ENCODE measurements around the gene FTO.

Gene FTO

GRCh38 chr16:54128629-54129234, 424.8 kb downstream of the FTO start:
- H3K27ac ChIP-seq = no peak overlapping the region
- no peak for DNase-seq (ENCODE audit: low read depth, low spot score)

DNA sequence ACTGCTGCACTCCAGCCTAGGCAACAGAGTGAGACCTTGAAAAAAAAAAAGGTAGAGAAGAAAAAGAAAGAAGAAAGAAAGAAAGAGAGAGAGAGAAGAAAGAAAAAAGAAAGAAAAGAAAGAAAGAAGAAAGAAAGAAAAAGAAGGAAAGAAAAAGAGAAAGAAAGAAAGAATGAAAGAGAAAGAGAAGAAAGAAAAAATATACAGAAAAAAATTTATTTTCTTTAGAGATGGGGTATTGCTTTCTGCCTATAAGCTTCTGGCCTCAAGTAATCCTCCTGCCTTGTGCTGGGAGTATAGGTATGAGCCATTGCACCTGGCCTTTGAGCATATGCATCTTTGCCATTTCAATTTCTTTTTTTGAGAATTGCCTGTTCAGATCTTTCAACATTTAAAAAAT, 425.9 kb downstream of the FTO start:
- no peak overlapping the region for H3K27ac ChIP-seq
- no peak for DNase-seq (ENCODE audit: low read depth, low spot score)

- DNase-seq (ENCODE audit: low read depth, low spot score) = no peak
- peak overlapping the region; percentile 72 for H3K27ac ChIP-seq
These were observed 431.7 kb downstream of the FTO start for GRCh38 chr16:54135361-54136275.

GRCh38 chr16:54136276-54136625, 432.3 kb downstream of the FTO start:
- DNase-seq (ENCODE audit: low read depth, low spot score) = peak; percentile 10
- H3K27ac ChIP-seq = peak overlapping the region; percentile 72

DNA sequence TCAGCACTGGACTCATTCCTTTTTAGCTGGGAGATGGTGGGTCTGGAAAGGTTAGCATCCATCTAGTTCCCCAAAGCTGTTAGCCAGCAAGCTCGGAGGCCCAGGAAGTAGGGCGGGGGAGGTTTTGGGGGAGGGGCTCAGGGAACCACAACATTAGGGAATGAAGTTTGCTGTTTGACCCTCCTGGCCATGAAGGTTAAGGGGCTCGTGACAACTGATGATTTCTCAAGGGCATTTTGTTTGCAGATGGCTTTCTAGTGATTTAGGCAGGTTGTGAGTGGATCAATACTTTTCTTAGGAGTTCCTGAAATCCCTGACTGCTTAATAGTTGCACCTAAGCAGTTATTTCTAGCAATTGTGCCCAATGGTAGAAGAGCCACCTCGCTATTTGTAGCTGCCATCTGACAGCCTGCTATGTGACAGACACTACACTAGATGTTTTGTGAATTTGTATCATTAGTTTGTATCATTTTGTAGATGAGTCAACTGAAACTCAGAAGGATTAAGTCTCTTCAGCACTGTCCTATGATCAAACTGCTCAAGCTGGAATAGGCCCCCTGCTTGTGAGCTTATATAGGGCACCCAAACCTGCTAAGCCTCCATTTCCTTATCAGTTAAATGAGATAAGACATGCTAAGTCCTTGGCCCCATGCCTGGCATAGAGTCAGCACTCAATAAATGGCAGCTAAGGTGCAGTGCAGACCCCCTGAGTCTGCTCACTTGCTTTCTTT, 436.3 kb downstream of the FTO start:
- no peak overlapping the region for H3K27ac ChIP-seq
- no peak for DNase-seq (ENCODE audit: low read depth, low spot score)

DNA sequence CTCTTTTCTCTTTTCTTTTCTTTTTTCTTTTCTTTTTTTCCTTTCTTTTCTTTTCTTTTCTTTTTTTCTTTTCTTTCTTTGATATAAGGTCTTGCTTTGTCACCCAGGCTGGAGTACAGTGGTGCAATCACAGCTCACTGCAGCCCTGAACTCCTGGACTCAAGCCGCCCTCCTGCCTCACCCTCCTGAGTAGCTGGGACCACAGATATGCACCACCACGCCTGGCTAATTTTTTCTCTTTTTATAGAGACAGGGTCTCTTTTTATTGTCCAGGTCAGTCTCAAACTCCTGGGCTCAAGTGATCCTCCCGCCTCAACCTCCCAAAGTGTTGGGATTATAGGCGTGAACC, 436.8 kb downstream of the FTO start:
- H3K27ac ChIP-seq = no peak overlapping the region
- DNase-seq (ENCODE audit: low read depth, low spot score) = no peak

- no peak overlapping the region for H3K27ac ChIP-seq
- DNase-seq (ENCODE audit: low read depth, low spot score) = no peak
These were observed 438.8 kb downstream of the FTO start for GRCh38 chr16:54142787-54143186.

DNA sequence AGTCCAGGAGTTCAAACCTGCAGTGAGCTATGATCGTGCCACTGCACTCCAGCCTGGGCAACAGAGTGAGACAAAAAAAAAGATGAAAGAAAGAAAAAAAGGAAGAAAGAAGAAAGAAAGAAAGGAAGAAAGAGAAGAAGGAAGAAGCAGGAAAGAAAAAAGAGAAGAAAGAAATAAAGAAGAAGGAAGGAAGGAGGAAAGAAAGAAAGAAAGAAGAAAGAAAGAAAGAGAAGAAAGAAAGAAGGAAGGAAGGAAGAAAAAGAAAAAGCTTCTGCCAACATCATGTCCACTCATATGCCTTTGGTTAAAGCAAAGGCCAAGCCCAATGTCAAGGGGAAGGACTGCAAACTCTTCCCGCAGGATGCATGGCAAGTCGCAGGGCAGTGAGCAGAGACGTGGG, 439.5 kb downstream of the FTO start:
- DNase-seq (ENCODE audit: low read depth, low spot score) = no peak
- no peak overlapping the region for H3K27ac ChIP-seq

- DNase-seq (ENCODE audit: low read depth, low spot score) = no peak
- no peak overlapping the region for H3K27ac ChIP-seq
These were observed 440.1 kb downstream of the FTO start for GRCh38 chr16:54143934-54144571.

DNA sequence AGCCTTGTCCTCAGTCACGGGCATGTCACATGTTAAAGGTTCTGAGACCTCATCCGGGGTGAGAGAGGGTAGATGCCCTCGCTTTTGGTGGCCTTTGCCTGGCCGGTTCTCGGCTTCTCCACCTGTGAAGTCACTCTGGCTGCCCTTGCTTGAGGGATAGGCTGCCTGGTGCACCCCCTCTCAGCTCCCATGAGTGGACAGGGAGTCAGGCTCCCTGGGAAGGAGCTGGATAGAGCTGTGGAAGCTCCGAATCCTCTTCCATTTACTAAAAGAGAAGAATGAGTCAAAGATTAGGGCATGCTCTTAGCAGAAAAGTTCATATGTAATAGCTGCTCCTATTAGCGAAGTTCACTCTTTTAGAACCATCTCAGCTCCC, 440.6 kb downstream of the FTO start:
- no peak for DNase-seq (ENCODE audit: low read depth, low spot score)
- H3K27ac ChIP-seq = no peak overlapping the region

DNA sequence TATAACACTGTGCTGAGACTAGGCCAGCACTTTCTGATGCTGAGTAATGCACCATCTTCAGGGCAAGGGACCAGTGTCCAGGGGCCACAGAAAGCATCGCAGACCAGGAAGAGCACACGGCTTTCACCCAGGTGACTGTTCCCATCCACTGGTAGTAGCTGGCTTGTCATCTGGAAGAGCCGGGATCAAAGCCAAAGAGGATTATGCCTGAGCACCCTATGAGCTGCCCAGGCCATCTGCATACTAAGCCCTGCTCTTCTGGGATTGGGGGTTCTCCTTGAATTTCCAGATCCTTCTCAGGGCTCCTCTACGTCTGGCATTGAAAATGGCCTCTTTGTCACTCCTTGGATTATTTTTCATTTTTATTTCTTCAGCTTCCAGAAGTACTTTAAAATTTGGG, 441.9 kb downstream of the FTO start:
- DNase-seq (ENCODE audit: low read depth, low spot score) = no peak

DNA sequence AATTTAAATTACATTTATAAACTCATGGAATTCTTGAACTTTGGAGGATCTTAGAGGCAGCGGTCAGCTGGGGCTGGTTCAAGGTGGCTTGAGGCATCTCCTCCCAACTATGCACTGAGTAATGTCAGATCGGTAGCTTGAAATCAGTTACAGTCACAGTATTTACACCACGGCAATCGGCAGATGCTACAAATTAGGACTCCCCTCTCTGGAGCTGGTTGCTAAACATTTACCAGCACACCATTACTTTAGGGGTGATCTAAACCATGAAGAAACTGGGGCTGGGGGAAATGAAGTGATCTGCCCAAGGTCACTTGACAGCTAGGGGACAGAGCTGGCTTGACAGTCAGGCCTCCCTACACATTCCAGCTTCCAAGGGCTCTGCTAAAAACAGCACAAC, 445.0 kb downstream of the FTO start:
- DNase-seq (ENCODE audit: low read depth, low spot score) = no peak
- no peak overlapping the region for H3K27ac ChIP-seq

More for the DNA sequence above, 441.9 kb downstream of the FTO start:
- H3K27ac ChIP-seq = no peak overlapping the region

DNA sequence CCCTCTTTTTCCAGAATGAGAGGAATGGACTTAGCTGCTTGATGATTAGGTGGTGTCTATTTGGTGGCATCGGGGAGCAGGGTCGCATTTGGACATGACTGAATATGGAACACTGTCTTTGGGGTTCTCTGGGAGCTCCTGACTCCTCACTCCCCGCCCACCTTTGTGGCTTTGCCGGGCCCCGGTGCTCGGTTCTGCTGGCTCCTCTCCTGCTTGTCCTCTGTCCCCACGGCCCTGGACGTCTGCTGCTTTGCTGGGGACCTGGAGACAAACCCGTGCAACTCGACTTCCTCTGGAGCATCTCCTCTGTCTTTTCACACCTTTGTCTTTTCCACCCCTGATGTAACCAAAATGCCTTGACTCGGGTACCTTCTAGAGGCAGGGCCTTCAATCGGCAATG, 446.9 kb downstream of the FTO start:
- no peak overlapping the region for H3K27ac ChIP-seq
- no peak for DNase-seq (ENCODE audit: low read depth, low spot score)

DNA sequence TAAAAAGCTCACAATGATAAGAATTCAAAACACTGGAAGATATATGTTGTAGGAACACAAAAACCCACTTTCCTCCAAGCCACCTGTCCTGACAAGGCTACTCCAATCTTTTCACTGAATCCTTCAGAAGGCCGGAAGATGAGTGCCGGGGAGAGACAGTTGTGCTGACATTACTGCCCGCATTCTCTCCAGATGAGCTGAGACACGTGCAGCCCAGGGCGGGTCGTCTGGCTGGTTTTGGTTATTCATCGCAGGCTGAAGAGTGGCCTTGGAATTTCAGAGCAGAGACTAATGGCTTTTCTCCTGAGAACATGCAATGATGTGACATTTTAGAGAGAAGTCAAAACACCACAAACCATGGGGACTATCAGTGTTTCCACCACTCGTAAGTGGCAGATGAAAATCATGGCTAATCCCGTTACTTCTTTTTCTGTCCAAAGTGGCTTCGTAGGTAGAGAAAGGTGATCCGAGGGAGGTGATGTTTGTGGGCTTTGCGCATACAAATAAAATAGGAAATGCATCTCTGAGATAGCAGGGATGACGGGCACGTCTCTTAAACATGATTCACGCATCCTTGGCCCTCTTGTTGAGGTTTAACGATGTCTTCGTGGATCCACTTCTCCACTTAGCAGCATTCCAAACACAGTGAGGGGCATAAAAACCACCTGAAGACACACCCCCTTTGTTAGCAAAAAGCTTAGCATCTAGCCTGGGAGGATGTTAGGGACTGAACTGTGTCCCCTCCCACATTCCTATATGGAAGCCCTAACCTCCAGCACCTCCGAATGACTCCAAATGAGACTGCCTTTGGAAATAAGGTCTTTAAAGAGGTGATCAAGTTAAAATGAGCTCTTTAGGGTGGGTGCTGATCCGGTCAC, 448.6 kb downstream of the FTO start:
- H3K27ac ChIP-seq = no peak overlapping the region

GRCh38 chr16:54153240-54153934, 449.4 kb downstream of the FTO start:
- DNase-seq (ENCODE audit: low read depth, low spot score) = no peak
- no peak overlapping the region for H3K27ac ChIP-seq

More for the DNA sequence above, 448.6 kb downstream of the FTO start:
- no peak for DNase-seq (ENCODE audit: low read depth, low spot score)

DNA sequence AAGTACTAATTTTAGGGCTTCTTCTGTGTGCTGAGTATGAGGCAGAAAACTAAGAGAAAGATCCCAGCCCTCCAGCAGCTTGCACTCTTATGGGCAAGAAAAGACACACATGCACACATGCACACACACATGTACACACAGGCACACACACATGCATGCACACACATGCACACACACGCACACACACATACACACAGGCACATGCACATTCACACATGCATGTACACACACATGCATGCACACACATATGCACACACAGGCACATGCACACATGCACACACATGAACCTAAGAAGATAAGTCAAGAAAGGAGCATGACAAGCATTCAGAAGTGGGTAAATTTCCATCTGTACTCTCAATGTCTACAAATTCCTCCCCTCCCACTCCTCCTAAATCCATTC, 452.4 kb downstream of the FTO start:
- no peak for DNase-seq (ENCODE audit: low read depth, low spot score)
- no peak overlapping the region for H3K27ac ChIP-seq

DNA sequence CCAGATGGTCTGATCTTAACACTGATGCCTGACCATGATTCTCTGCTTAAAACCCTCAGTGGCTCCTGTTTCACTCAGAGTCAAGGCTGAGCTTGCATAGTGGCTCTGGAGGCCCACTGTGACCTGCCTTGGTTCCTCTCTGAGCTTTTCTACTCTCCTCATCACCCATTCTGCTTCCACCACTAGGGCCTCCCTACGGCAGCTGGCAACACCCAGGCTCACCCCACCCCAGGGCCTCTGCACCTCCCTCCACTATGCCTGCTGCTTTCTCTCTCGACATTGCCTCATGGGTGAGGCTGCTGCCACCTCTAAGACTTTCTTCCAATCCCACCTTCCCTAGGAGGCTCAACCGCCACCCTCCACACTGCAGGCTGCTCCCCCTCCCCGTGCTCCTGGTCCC, 455.0 kb downstream of the FTO start:
- H3K27ac ChIP-seq = no peak overlapping the region
- no peak for DNase-seq (ENCODE audit: low read depth, low spot score)

DNA sequence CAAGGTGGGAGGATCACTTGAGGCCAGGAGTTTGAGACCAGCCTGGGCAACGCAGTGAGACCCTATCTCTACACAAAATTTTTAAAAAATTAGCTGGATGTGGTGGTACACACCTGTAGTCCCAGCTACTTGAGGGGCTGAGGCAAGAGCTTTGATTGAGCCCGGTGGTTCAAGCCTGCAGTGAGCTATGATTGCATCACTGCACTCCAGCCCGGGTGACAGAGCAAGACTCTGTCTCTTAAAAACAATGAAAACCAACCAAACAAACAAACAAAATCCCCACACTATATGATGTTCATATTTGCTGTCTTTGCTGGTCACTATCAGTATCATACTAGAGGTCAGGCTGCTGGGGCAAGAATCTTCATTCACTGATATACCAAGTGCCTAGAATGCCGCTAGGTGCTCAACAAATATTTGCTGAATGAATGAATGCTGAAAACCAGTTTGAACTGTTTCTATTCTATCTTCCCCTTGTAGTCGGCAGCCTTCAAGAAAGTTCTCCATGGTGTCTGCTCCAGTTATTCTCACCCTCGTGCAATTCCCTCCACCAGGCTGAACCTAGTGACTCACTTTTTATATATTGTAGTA, 455.6 kb downstream of the FTO start:
- H3K27ac ChIP-seq = no peak overlapping the region
- DNase-seq (ENCODE audit: low read depth, low spot score) = no peak

DNA sequence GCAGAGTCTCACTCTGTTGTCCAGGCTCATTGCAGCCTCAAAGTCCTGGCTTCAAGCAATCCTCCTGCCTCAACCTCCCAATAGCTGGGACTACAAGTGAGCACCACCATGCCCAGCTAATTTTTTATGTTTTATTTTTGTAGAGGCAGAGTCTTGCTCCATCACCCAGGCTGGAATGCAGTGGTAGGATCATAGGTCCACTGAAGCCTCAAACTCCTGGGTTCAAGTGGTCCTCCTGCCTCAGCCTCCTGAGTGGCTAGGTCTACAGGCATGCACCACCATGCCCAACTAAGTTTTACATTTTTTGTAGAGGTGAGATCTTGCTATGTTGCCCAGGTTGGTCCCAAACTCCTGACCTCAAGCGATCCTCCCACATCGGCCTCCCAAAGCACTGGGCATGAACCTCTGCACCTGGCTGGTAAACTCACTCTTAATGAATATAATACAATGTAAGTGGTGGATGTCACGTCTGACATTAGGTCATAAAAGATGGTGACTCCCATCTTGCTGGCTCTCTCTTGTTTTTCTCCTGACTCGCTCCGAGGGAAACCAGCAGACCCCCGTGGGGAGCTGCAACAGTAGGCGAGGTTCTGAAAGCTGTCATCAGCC, 456.4 kb downstream of the FTO start:
- DNase-seq (ENCODE audit: low read depth, low spot score) = no peak
- H3K27ac ChIP-seq = no peak overlapping the region

Data from epithelial cell of prostate (primary cell).